ENCODE results near the gene PIP5K1B.

DNA sequence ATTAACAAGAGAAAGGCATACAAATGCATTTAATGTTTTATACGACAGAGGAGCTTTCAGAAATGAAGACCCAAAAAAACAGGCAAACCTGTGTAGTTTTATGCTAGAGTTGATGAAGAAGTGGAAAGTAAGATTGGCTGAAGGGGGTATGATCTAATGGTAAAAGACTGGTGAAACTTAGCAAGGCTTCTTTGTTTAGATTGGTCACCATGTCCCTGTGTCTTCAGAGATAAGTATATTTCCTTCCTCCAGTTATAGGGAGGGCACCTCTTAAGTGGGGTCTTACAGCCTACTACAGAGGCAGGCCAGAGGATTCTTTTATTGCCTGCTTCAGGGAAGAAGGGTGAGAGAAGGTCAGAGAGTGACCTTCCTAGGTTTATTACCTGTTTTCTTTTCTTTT is 252.4 kb downstream of the PIP5K1B start:
- TF ChIP-seq EZH2phosphoT487 (IDR thresholded peaks at IDR 0.05; ENCODE audit: borderline replicate concordance) = no peak
- TF ChIP-seq, protein P1, sequence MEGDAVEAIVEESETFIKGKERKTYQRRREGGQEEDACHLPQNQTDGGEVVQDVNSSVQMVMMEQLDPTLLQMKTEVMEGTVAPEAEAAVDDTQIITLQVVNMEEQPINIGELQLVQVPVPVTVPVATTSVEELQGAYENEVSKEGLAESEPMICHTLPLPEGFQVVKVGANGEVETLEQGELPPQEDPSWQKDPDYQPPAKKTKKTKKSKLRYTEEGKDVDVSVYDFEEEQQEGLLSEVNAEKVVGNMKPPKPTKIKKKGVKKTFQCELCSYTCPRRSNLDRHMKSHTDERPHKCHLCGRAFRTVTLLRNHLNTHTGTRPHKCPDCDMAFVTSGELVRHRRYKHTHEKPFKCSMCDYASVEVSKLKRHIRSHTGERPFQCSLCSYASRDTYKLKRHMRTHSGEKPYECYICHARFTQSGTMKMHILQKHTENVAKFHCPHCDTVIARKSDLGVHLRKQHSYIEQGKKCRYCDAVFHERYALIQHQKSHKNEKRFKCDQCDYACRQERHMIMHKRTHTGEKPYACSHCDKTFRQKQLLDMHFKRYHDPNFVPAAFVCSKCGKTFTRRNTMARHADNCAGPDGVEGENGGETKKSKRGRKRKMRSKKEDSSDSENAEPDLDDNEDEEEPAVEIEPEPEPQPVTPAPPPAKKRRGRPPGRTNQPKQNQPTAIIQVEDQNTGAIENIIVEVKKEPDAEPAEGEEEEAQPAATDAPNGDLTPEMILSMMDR (conservative IDR thresholded peaks at IDR 0.05; ENCODE audit: low read length) = no peak

Data from Loucy (cell line).